Esophagus squamous epithelium (tissue), 5 donors: ENCODE data around the gene RHOV. TPM values are rescaled to one million over a fixed set of nuclear protein-coding genes. Genes with fewer than 3 reads are reported as not detected.

Experiments
- DNase-seq: peaks from one replicate; lab custom pipeline; 2025; lab: John Stamatoyannopoulos, UW
- H3K27ac ChIP-seq, 4 donors: fragments of 200-600 bp; sonication (generic); one replicate each; pipeline ENCODE4 v1.5.1; 2016 to 2019; ENCODE audit warnings: mild to moderate bottlenecking in 1 of 4
- H3K27me3 ChIP-seq, 4 donors: fragments of 200-600 bp; sonication (generic); 1 replicate in 3 of 4; 2 replicates in 1 of 4; pipeline versions ENCODE4 v1.5.1 to v1.6.0; 2017 to 2021; ENCODE audit warnings: antibody characterized with exemption in 1 of 4
- H3K36me3 ChIP-seq, 3 donors: fragments of 200-600 bp; sonication (generic); one replicate each; pipeline ENCODE4 v1.5.1; 2016 to 2019
- H3K4me1 ChIP-seq, 3 donors: fragments of 200-600 bp; sonication (generic); one replicate each; pipeline ENCODE4 v1.5.1; 2017 to 2019
- H3K4me3 ChIP-seq, 4 donors: fragments of 200-600 bp; sonication (generic); 1 replicate in 3 of 4; 2 replicates in 1 of 4; pipeline ENCODE4 v1.5.1; 2016 to 2019; ENCODE audit warnings: mild to moderate bottlenecking in 2 of 4, moderate library complexity in 1 of 4
- H3K9me3 ChIP-seq, 3 donors: fragments of 200-600 bp; sonication (generic); one replicate each; pipeline ENCODE4 v1.5.1; 2016 to 2019
- POLR2A ChIP-seq, 4 donors: fragments of 450-650 bp; IDR thresholded peaks; one replicate each; pipeline ENCODE4 v1.6.1; 2017; ENCODE audit warnings: antibody characterized with exemption in 4 of 4, mild to moderate bottlenecking in 4 of 4, moderate library complexity in 3 of 4
- WGBS, 2 donors: methylation state at CpG; one replicate each; pipeline ENCODE4 v1.1.5; 2018; 5-methylcytosine and 5-hydroxymethylcytosine counted together
- intact Hi-C: fragments of 100-400 bp; cut with DNase I; formaldehyde crosslinking; loops from one replicate; pipeline ENCODE4 v1.15.0; 2022
- total RNA-seq, 4 donors: library from RNA; depleted of rRNA; stranded (reverse); fragments of >200 nt; gene quantifications; one replicate each; pipeline ENCODE4 v1.1.0, GENCODE V29; 2016
- TF ChIP-seq, protein P1 (sequence below), 6 experiments: fragments of 450-650 bp in 4 of 6; fragments of 200-600 bp in 2 of 6; sonication (generic) in 2 of 6; IDR thresholded peaks; one replicate each; pipeline ENCODE4 v1.5.1; 2016 to 2019; ENCODE audit warnings: antibody characterized with exemption in 6 of 6, mild to moderate bottlenecking in 4 of 6, moderate library complexity in 4 of 6
- donor health status: DM: yes; HTN: yes; CAD: no.

RHOV gene
- total RNA-seq, 4 donors from 2014 or later = 94.0 to 146 (median 123) TPM

DNA sequence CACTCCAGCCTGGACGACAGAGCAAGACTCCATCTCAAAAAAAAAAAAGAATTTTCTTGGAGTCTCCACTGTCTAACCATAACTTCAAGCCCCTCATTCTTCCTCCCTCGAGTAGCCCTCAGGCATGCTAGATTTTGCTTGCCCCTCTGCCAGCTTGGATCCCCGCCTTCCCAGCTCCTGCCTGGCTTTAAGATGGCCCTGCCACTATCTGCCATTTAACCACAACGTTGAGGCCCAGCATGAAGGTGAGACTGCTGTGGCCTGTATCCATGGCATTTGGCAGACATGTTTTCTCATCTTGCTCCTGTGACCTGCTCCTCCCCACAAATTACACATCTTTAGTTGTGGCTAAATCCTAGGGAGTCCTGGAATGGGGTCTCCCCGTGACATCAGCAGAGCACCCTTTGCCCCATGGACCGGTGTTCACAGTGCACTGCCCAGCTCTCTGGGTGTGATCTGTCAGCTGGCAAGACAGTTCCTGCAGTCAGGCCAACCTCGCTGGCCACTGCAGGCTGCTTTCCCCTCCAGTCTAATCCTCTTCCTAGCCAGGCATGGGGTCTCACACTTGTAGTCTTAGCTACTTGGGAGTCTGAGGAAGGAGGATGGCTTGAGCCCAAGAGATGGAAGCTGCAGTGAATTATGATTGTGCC, 30.6 kb upstream of the RHOV start:
- Histone ChIP-seq H3K4me1 (peaks cover 32 to 87% (median 46%) of the 10 kb centered on the region in 3 donors), H3K4me3 (no peak overlapping the region), H3K27ac (peak overlapping the region in 2 of 4 donors; percentile 40 to 45), H3K27me3 (no peaks in the 10 kb centered on the region), H3K9me3 (no peaks in the 10 kb centered on the region), H3K36me3 (peaks cover 14 to 43% (median 27%) of the 10 kb centered on the region in 3 donors)
- intact Hi-C loops = loop anchor here (5.0 kb wide), 3 partner anchors 38 to 278 kb away; no protein-coding TSS in a partner anchor
- 66 to 68% methylated on average over 7 of the region's 7 CpGs for WGBS, 2 donors
- no peak for TF ChIP-seq POLR2A (IDR thresholded peaks at IDR 0.05)
- TF ChIP-seq, protein P1, sequence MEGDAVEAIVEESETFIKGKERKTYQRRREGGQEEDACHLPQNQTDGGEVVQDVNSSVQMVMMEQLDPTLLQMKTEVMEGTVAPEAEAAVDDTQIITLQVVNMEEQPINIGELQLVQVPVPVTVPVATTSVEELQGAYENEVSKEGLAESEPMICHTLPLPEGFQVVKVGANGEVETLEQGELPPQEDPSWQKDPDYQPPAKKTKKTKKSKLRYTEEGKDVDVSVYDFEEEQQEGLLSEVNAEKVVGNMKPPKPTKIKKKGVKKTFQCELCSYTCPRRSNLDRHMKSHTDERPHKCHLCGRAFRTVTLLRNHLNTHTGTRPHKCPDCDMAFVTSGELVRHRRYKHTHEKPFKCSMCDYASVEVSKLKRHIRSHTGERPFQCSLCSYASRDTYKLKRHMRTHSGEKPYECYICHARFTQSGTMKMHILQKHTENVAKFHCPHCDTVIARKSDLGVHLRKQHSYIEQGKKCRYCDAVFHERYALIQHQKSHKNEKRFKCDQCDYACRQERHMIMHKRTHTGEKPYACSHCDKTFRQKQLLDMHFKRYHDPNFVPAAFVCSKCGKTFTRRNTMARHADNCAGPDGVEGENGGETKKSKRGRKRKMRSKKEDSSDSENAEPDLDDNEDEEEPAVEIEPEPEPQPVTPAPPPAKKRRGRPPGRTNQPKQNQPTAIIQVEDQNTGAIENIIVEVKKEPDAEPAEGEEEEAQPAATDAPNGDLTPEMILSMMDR (IDR thresholded peaks at IDR 0.05) = no peak
- no peak for DNase-seq

DNA sequence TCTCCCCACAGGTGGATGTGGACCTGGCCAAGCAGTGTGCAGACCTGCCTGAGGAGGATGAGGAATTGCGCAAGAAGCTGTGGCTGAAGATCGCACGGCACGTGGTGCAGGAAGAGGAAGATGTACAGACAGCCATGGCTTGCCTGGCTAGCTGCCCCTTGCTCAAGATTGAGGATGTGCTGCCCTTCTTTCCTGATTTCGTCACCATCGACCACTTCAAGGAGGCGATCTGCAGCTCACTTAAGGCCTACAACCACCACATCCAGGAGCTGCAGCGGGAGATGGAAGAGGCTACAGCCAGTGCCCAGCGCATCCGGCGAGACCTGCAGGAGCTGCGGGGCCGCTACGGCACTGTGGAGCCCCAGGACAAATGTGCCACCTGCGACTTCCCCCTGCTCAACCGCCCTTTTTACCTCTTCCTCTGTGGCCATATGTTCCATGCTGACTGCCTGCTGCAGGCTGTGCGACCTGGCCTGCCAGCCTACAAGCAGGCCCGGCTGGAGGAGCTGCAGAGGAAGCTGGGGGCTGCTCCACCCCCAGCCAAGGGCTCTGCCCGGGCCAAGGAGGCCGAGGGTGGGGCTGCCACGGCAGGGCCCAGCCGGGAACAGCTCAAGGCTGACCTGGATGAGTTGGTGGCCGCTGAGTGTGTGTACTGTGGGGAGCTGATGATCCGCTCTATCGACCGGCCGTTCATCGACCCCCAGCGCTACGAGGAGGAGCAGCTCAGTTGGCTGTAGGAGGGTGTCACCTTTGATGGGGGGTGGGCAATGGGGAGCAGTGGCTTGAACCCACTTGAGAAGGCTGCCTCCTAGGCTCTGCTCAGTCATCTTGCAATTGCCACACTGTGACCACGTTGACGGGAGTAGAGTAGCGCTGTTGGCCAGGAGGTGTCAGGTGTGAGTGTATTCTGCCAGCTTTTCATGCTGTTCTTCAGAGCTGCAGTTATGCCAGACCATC, 28.8 kb upstream of the RHOV start:
- peak overlapping the region in 3 of 4 donors; percentile 40 to 61 (median 58) for H3K27ac ChIP-seq
- peaks cover 29 to 79% (median 41%) of the 10 kb centered on the region in 3 donors for H3K4me1 ChIP-seq
- no peaks in the 10 kb centered on the region for H3K9me3 ChIP-seq
- WGBS, 2 donors = 64 to 77% methylated on average over 9 to 20 of the region's 33 CpGs
- peaks cover 28 to 61% (median 36%) of the 10 kb centered on the region in 3 donors for H3K36me3 ChIP-seq
- DNase-seq = no peak
- intact Hi-C loops = loop anchor here (5.0 kb wide), 2 partner anchors 39 to 279 kb away; no protein-coding TSS in a partner anchor
- no peak overlapping the region for H3K4me3 ChIP-seq
- TF ChIP-seq, protein P1 (IDR thresholded peaks at IDR 0.05) = no peak
- no peak for TF ChIP-seq POLR2A (IDR thresholded peaks at IDR 0.05)
- H3K27me3 ChIP-seq = no peaks in the 10 kb centered on the region

DNA sequence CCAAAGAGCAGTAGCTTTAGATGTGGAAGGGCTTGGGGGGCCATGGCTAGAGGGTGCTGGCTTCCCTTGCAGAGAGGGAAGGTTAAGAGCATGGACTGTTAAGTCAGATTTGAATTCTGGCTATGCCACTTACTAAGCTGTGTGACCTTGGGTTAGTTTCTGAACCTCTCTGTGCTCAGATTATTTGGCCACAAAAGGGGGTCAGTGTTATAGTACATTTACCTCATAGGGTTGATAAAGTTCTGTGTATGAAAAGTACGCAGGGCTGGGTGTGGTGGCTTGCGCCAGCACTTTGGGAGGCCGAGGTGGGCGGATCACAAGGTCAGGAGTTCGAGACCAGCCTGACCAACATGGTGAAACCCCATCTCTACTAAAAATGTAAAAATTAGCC, 27.0 kb upstream of the RHOV start:
- 75 to 78% methylated on average over 5 of the region's 5 CpGs for WGBS, 2 donors
- Histone ChIP-seq H3K4me1 (peaks cover 15 to 67% (median 26%) of the 10 kb centered on the region in 3 donors), H3K36me3 (peaks cover 28 to 80% (median 36%) of the 10 kb centered on the region in 3 donors)

DNA sequence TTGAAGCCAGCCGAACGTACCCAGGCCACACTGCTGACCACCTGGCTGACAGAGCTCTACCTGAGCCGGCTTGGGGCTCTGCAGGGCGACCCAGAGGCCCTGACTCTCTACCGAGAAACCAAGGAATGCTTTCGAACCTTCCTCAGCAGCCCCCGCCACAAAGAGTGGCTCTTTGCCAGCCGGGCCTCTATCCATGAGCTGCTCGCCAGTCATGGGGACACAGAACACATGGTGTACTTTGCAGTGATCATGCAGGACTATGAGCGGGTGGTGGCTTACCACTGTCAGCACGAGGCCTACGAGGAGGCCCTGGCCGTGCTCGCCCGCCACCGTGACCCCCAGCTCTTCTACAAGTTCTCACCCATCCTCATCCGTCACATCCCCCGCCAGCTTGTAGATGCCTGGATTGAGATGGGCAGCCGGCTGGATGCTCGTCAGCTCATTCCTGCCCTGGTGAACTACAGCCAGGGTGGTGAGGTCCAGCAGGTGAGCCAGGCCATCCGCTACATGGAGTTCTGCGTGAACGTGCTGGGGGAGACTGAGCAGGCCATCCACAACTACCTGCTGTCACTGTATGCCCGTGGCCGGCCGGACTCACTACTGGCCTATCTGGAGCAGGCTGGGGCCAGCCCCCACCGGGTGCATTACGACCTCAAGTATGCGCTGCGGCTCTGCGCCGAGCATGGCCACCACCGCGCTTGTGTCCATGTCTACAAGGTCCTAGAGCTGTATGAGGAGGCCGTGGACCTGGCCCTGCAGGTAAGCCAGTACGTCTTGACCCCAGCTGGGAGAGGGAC, 26.4 kb upstream of the RHOV start:
- DNase-seq = no peak
- intact Hi-C loops = loop anchor here (5.0 kb wide), 2 partner anchors 42 to 282 kb away; no protein-coding TSS in a partner anchor
- Histone ChIP-seq H3K27ac (no peak overlapping the region), H3K9me3 (no peaks in the 10 kb centered on the region), H3K4me1 (peaks cover 16 to 67% (median 26%) of the 10 kb centered on the region in 3 donors), H3K36me3 (peaks cover 28 to 82% (median 36%) of the 10 kb centered on the region in 3 donors), H3K27me3 (no peaks in the 10 kb centered on the region), H3K4me3 (no peak overlapping the region)
- TF ChIP-seq POLR2A (IDR thresholded peaks at IDR 0.05) = no peak
- TF ChIP-seq, protein P1 (IDR thresholded peaks at IDR 0.05) = no peak
- 90 to 91% methylated on average over 11 to 26 of the region's 36 CpGs for WGBS, 2 donors

More for the DNA sequence above, 27.0 kb upstream of the RHOV start:
- DNase-seq = no peak
- no peak overlapping the region for H3K27ac ChIP-seq
- no peaks in the 10 kb centered on the region for H3K9me3 ChIP-seq
- no peak overlapping the region for H3K4me3 ChIP-seq
- H3K27me3 ChIP-seq = no peaks in the 10 kb centered on the region
- no peak for TF ChIP-seq POLR2A (IDR thresholded peaks at IDR 0.05)
- intact Hi-C loops = loop anchor here (5.0 kb wide), 2 partner anchors 41 to 281 kb away; no protein-coding TSS in a partner anchor
